ENCODE data around the gene ZDHHC13. TPM values are rescaled to one million over a fixed set of nuclear protein-coding genes. Genes with fewer than 3 reads are reported as not detected.
"Not testable (repeated sequence)": the region's sequence is repeated elsewhere in the genome, so short reads cannot be mapped to it uniquely, and the experiment has no call there.

The ZDHHC13 gene
- total RNA-seq, 1 experiment from 2014 or later: 35.5 TPM

- CTCF ChIA-PET: no interaction called here
- TF ChIP-seq, protein P1, sequence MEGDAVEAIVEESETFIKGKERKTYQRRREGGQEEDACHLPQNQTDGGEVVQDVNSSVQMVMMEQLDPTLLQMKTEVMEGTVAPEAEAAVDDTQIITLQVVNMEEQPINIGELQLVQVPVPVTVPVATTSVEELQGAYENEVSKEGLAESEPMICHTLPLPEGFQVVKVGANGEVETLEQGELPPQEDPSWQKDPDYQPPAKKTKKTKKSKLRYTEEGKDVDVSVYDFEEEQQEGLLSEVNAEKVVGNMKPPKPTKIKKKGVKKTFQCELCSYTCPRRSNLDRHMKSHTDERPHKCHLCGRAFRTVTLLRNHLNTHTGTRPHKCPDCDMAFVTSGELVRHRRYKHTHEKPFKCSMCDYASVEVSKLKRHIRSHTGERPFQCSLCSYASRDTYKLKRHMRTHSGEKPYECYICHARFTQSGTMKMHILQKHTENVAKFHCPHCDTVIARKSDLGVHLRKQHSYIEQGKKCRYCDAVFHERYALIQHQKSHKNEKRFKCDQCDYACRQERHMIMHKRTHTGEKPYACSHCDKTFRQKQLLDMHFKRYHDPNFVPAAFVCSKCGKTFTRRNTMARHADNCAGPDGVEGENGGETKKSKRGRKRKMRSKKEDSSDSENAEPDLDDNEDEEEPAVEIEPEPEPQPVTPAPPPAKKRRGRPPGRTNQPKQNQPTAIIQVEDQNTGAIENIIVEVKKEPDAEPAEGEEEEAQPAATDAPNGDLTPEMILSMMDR (conservative IDR thresholded peaks at IDR 0.05): no peak
- no peak for TF ChIP-seq EZH2 (IDR thresholded peaks at IDR 0.05; ENCODE audit: low read depth)
- no TSS peak for BruUV-seq (replicated peaks)
Observed at GRCh38 chr11:19134004-19134403, 17.0 kb downstream of the ZDHHC13 start.

DNA sequence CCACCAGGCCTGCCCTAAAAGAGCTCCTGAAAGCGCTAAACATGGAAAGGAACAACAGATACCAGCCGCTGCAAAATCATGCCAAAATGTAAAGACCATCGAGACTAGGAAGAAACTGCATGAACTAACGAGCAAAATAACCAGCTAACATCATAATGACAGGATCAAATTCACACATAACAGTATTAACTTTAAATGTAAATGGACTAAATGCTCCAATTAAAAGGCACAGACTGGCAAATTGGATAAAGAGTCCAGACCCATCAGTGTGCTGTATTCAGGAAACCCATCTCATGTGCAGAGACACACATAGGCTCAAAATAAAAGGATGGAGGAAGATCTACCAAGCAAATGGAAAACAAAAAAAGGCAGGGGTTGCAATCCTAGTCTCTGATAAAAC, 19.9 kb downstream of the ZDHHC13 start:
- H3K4me1 ChIP-seq (replicated peaks; ENCODE audit: insufficient read depth); H3K4me2 ChIP-seq; H3K79me2 ChIP-seq (ENCODE audit: low read depth); H4K20me1 ChIP-seq (ENCODE audit: insufficient read depth); H3F3A ChIP-seq (ENCODE audit: insufficient read depth, low read depth); POLR2A ChIA-PET (ENCODE audit: unreplicated experiment); H2AFZ ChIP-seq; intact Hi-C loops (cut with micrococcal nuclease; ENCODE audit: unreplicated experiment); H3K4me3 ChIP-seq; BruUV-seq (replicated peaks); CTCF ChIA-PET; H3K9me2 ChIP-seq (ENCODE audit: insufficient read depth); H3K27me3 ChIP-seq (ENCODE audit: insufficient read depth, low read depth); H3K27ac ChIP-seq; DNase-seq: not testable (repeated sequence)
- Histone ChIP-seq H3K36me3 (ENCODE audit: low read depth) (peaks cover 24% of the 10 kb centered on the region), H3K9me3 (ENCODE audit: insufficient read depth, low read depth) (peaks cover 27% of the 10 kb centered on the region; the same call in 1 of the 2 replicates)

More at GRCh38 chr11:19134004-19134403, 17.0 kb downstream of the ZDHHC13 start:
- no peak for DNase-seq
- no peak overlapping the region for H3K4me2 ChIP-seq
- H3K27ac ChIP-seq: no peak overlapping the region
- POLR2A ChIA-PET (ENCODE audit: unreplicated experiment): no interaction called here
- intact Hi-C loops (cut with micrococcal nuclease; ENCODE audit: unreplicated experiment): no loop called here
- H2AFZ ChIP-seq: no peak overlapping the region
- H3K27me3 ChIP-seq (ENCODE audit: insufficient read depth, low read depth): no peaks in the 10 kb centered on the region
- H3K4me3 ChIP-seq: no peak overlapping the region
- peaks cover 28% of the 10 kb centered on the region for H3K79me2 ChIP-seq (ENCODE audit: low read depth)
- peaks cover 41% of the 10 kb centered on the region for H3K36me3 ChIP-seq (ENCODE audit: low read depth)
- H3K9me2 ChIP-seq (ENCODE audit: insufficient read depth): no peaks in the 10 kb centered on the region
- no peaks in the 10 kb centered on the region for H4K20me1 ChIP-seq (ENCODE audit: insufficient read depth)
- H3K4me1 ChIP-seq (replicated peaks; ENCODE audit: insufficient read depth): no peaks in the 10 kb centered on the region
- peaks cover 45% of the 10 kb centered on the region for H3K9me3 ChIP-seq (ENCODE audit: insufficient read depth, low read depth)
- no peaks in the 10 kb centered on the region; the same call in 1 of the 2 replicates for H3F3A ChIP-seq (ENCODE audit: insufficient read depth, low read depth)

GRCh38 chr11:19145319-19145718, 28.4 kb downstream of the ZDHHC13 start:
- CTCF ChIA-PET: no interaction called here
- Histone ChIP-seq H3K36me3 (ENCODE audit: low read depth) (peaks cover 45% of the 10 kb centered on the region), H2AFZ (no peak overlapping the region), H3K27ac (no peak overlapping the region), H3K4me3 (no peak overlapping the region), H3K4me1 (replicated peaks; ENCODE audit: insufficient read depth) (no peaks in the 10 kb centered on the region), H3K9me2 (ENCODE audit: insufficient read depth) (no peaks in the 10 kb centered on the region), H3K27me3 (ENCODE audit: insufficient read depth, low read depth) (no peaks in the 10 kb centered on the region), H3K9me3 (ENCODE audit: insufficient read depth, low read depth) (0 out of 2 replicates have a peak, but pooled peaks cover 4% of the 10 kb centered on the region), H4K20me1 (ENCODE audit: insufficient read depth) (no peaks in the 10 kb centered on the region), H3K4me2 (no peak overlapping the region), H3K79me2 (ENCODE audit: low read depth) (no peaks in the 10 kb centered on the region), H3F3A (ENCODE audit: insufficient read depth, low read depth) (peaks cover 9% of the 10 kb centered on the region; the same call in 1 of the 2 replicates)
- no peak for TF ChIP-seq EZH2 (IDR thresholded peaks at IDR 0.05; ENCODE audit: low read depth)
- TF ChIP-seq, protein P1 (conservative IDR thresholded peaks at IDR 0.05): no peak
- DNase-seq: no peak
- no TSS peak for BruUV-seq (replicated peaks)
- POLR2A ChIA-PET (ENCODE audit: unreplicated experiment): no interaction called here
- intact Hi-C loops (cut with micrococcal nuclease; ENCODE audit: unreplicated experiment): no loop called here

- CTCF ChIA-PET: no interaction called here
- peaks cover 5% of the 10 kb centered on the region for H3F3A ChIP-seq (ENCODE audit: insufficient read depth, low read depth)
- no peak for TF ChIP-seq EZH2 (IDR thresholded peaks at IDR 0.05; ENCODE audit: low read depth)
- TF ChIP-seq, protein P1 (conservative IDR thresholded peaks at IDR 0.05): no peak
Observed at GRCh38 chr11:19156892-19157291, 39.9 kb downstream of the ZDHHC13 start.

More at GRCh38 chr11:19156892-19157291, 39.9 kb downstream of the ZDHHC13 start:
- peaks cover 62% of the 10 kb centered on the region for H3K36me3 ChIP-seq (ENCODE audit: low read depth)
- no peaks in the 10 kb centered on the region for H3K9me3 ChIP-seq (ENCODE audit: insufficient read depth, low read depth)
- H2AFZ ChIP-seq: no peak overlapping the region
- H3K4me2 ChIP-seq: no peak overlapping the region
- H3K79me2 ChIP-seq (ENCODE audit: low read depth): no peaks in the 10 kb centered on the region
- no peaks in the 10 kb centered on the region for H3K9me2 ChIP-seq (ENCODE audit: insufficient read depth)
- POLR2A ChIA-PET (ENCODE audit: unreplicated experiment): no interaction called here
- H4K20me1 ChIP-seq (ENCODE audit: insufficient read depth): peaks cover under 1% of the 10 kb centered on the region
- H3K27ac ChIP-seq: no peak overlapping the region
- intact Hi-C loops (cut with micrococcal nuclease; ENCODE audit: unreplicated experiment): no loop called here
- H3K27me3 ChIP-seq (ENCODE audit: insufficient read depth, low read depth): no peaks in the 10 kb centered on the region
- no peak for DNase-seq
- no peaks in the 10 kb centered on the region for H3K4me1 ChIP-seq (replicated peaks; ENCODE audit: insufficient read depth)
- BruUV-seq (replicated peaks): no TSS peak
- no peak overlapping the region for H3K4me3 ChIP-seq

Measured in PC-9 (cell line).